Parietal lobe (tissue), 1 donor: ENCODE results near the gene KRTAP10-7. TPM values are rescaled to one million over a fixed set of nuclear protein-coding genes. Genes with fewer than 3 reads are reported as not detected.

ENCODE experiments used
- total RNA-seq: library from RNA; depleted of rRNA; stranded (reverse); fragments of >200 nt; gene quantifications from one replicate; pipeline ENCODE4 v1.2.3, GENCODE V29; 2014

The KRTAP10-7 gene, protein sequence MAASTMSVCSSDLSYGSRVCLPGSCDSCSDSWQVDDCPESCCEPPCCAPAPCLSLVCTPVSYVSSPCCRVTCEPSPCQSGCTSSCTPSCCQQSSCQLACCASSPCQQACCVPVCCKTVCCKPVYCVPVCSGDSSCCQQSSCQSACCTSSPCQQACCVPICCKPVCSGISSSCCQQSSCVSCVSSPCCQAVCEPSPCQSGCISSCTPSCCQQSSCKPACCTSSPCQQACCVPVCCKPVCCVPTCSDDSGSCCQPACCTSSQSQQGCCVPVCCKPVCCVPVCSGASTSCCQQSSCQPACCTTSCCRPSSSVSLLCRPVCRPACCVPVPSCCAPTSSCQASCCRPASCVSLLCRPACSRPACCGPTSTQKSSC
- not detected for total RNA-seq

GRCh38 chr21:44600118-44600978 lies at the start of gene KRTAP10-7:
Gene KRTAP10-7 (plus strand): TSS chr21:44600597. CDS start chr21:44600622, 25 bp downstream.

DNA sequence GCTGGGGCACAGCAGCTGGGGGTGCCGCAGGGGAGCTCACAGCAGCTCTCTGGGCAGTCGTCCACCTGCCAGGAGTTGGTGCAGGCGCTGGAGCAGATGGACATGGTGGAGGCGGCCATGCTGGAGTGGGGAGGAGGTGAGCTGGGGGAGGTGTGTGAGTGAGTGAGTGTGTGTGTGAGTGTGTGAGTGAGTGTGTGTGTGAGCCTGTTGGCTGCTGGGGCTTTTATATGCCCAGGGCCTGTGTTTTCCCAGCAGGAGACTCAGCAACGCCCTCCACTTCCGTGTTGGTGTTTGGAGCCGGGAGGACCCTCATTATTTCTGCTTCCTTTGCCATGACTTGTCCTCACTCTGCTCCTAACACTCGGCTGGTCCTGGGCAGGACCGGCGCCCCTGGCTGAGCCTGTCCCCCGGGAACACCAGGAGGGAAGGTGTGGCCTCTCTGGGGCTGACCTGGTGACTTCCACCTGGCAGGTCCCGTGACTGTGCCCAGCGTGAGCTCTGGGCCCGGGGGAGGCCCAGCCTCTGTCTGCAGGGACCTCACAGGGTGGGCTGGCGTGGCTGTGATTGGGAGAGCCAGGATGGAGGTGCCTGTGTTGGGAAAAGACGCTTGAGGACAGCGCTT lies 48.9 kb upstream of the KRTAP10-7 start, which contains the start of gene KRTAP10-2:
Gene KRTAP10-2, minus strand, starts transcription at position 166 of the 622 bp plus-strand sequence. Its CDS starts 47 bp downstream, at position 119.

GRCh38 chr21:44558695-44559094 lies 41.7 kb upstream of the KRTAP10-7 start, which contains the start of gene KRTAP10-3:
Gene KRTAP10-3 (minus strand): TSS chr21:44558795. CDS start chr21:44558715, 80 bp downstream.

DNA sequence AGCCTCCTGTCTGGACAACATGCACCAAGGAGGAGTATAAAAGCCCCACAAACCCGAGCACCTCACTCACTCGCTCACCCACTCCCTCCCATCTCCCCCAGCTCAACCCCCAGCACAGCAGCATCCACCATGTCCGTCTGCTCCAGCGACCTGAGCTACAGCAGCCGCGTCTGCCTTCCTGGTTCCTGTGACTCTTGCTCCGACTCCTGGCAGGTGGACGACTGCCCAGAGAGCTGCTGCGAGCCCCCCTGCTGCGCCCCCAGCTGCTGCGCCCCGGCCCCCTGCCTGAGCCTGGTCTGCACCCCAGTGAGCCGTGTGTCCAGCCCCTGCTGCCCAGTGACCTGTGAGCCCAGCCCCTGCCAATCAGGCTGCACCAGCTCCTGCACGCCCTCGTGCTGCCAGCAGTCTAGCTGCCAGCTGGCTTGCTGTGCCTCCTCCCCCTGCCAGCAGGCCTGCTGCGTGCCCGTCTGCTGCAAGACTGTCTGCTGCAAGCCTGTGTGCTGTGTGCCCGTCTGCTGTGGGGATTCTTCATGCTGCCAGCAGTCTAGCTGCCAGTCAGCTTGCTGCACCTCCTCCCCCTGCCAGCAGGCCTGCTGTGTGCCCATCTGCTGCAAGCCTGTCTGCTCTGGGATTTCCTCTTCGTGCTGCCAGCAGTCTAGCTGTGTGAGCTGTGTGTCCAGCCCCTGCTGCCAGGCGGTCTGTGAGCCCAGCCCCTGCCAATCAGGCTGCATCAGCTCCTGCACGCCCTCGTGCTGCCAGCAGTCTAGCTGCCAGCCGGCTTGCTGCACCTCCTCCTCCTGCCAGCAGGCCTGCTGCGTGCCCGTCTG lies 26.6 kb upstream of the KRTAP10-7 start, which contains the start of gene KRTAP10-4:
Gene KRTAP10-4, plus strand, starts transcription at position 100 of the 827 bp plus-strand sequence. Its CDS starts 30 bp downstream, at position 130.

DNA sequence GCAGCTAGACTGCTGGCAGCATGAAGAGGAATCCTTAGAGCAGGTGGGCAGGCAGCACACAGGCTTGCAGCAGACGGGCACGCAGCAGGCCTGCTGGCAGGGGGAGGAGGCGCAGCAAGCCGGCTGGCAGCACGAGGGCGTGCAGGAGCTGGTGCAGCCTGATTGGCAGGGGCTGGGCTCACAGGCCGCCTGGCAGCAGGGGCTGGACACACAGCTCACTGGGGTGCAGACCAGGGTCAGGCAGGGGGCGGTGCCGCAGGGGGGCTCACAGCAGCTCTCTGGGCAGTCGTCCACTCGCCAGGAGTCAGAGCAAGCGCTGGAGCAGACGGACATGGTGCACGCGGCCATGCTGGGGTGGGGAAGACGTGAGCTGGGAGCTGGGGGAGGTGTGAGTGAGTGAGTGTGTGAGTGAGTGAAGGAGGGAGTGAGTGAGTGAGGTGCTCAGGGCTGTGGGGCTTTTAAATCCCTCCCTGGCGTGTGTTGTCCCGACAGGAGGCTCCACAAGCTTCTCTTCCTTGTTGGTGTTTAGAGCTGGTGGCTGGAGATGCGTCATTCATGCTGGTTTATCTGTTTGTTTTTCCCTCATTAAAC lies 20.1 kb upstream of the KRTAP10-7 start, which contains the start of gene KRTAP10-5:
Gene KRTAP10-5, minus strand, starts transcription at position 374 of the 591 bp plus-strand sequence. Its CDS starts 26 bp downstream, at position 348.

GRCh38 chr21:44592446-44593311 lies 7.7 kb upstream of the KRTAP10-7 start, which contains the start of gene KRTAP10-6:
Gene KRTAP10-6 (minus strand): TSS chr21:44592505. CDS start chr21:44592484, 21 bp downstream.

DNA sequence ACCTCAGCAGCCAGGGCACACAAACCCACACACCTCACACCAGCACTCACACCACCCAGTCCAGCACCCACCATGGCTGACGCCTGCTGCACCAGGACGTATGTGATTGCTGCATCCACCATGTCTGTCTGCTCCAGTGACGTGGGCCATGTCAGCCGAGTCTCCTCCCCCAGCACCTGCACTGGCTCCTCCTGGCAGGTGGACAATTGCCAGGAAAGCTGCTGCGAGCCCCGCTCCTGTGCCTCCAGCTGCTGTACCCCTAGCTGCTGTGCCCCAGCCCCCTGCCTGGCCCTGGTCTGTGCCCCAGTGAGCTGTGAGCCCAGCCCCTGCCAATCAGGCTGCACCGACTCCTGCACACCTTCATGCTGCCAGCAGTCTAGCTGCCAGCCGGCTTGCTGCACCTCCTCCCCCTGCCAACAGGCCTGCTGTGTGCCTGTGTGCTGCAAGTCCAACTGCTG lies 11.7 kb downstream of the KRTAP10-7 start, which contains the start of gene KRTAP10-8:
Gene KRTAP10-8, plus strand, starts transcription at position 51 of the 458 bp plus-strand sequence. Its CDS starts 22 bp downstream, at position 73.

DNA sequence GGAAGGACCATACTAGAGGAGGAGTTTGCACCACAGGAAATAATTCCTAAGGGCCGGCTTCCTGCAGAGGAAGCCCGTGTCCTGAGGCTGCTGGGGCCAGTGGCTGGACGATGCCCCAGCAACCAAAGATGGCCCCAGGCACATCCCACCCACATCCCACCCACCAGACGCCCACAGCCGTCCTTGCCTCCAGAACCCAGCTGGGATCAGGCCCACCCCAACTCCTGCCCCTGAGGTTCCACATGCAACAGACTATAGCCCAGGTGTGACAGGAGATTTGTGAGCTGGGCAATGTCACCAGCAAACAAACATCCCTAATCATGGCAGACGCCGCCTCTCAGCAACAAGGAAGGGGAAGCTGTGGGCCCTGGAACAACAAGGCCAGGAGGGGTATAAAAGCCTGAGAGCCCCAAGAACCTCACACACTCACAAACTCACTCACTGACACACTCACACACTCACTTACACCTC lies 26.3 kb downstream of the KRTAP10-7 start, which contains the start of gene KRTAP10-9:
Gene KRTAP10-9, plus strand, starts transcription at position 421 of the 471 bp plus-strand sequence. CDS start 79 bp downstream, outside the sequence.

DNA sequence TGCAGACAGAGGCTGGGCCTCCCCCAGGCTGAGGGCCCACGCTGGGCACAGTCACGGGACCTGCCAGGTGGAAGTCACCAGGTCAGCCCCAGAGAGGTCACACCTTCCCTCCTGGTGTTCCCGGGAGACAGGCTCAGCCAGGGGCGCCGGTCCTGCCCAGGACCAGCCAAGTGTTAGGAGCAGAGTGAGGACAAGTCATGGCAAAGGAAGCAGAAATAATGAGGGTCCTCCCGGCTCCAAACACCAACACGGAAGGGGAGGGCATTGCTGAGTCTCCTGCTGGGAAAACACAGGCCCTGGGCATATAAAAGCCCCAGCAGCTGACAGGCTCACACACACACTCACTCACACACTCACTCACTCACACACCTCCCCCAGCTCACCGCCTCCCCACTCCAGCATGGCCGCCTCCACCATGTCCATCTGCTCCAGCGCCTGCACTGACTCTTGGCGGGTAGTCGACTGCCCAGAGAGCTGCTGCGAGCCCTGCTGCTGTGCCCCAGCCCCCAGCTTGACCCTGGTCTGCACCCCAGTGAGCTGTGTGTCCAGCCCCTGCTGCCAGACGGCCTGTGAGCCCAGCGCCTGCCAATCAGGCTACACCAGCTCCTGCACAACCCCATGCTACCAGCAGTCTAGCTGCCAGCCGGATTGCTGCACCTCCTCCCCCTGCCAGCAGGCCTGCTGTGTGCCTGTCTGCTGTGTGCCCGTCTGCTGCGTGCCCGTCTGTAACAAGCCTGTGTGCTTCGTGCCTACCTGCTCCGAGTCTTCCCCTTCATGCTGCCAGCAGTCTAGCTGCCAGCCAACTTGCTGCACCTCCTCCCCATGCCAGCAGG lies 36.8 kb downstream of the KRTAP10-7 start, which contains the start of gene KRTAP10-10:
Gene KRTAP10-10, plus strand, starts transcription at position 339 of the 833 bp plus-strand sequence. Its CDS starts 62 bp downstream, at position 401.

GRCh38 chr21:44646366-44647221 lies 46.2 kb downstream of the KRTAP10-7 start, which contains the start of gene KRTAP10-11:
Gene KRTAP10-11 (plus strand): TSS chr21:44646414. CDS start chr21:44646459, 45 bp downstream.

Other genes starting within 250 kb of the KRTAP10-7 start
- 2.8 TPM for gene TRPM2, start 247.0 kb upstream of the KRTAP10-7 start, total RNA-seq
- gene LRRC3, start 145.1 kb upstream of the KRTAP10-7 start, total RNA-seq: 13.5 TPM
- gene KRTAP10-1, start 60.4 kb upstream of the KRTAP10-7 start, total RNA-seq: not detected
- not detected for gene KRTAP10-2, start 49.1 kb upstream of the KRTAP10-7 start, total RNA-seq
- not detected for gene KRTAP10-3, start 41.8 kb upstream of the KRTAP10-7 start, total RNA-seq
- gene KRTAP10-4, start 26.9 kb upstream of the KRTAP10-7 start, total RNA-seq: not detected
- not detected for gene KRTAP10-5, start 20.0 kb upstream of the KRTAP10-7 start, total RNA-seq
- not detected for gene KRTAP10-6, start 8.1 kb upstream of the KRTAP10-7 start, total RNA-seq
- not detected for gene KRTAP10-8, start 11.5 kb downstream of the KRTAP10-7 start, total RNA-seq
- gene KRTAP10-9, start 26.5 kb downstream of the KRTAP10-7 start, total RNA-seq: not detected
- not detected for gene KRTAP10-10, start 36.8 kb downstream of the KRTAP10-7 start, total RNA-seq
- gene KRTAP10-11, start 45.8 kb downstream of the KRTAP10-7 start, total RNA-seq: not detected
- gene KRTAP12-4, start 54.1 kb downstream of the KRTAP10-7 start, total RNA-seq: not detected
- gene KRTAP12-3, start 57.3 kb downstream of the KRTAP10-7 start, total RNA-seq: not detected
- gene KRTAP12-2, start 66.3 kb downstream of the KRTAP10-7 start, total RNA-seq: not detected
- gene KRTAP12-1, start 81.6 kb downstream of the KRTAP10-7 start, total RNA-seq: not detected
- gene KRTAP10-12, start 96.6 kb downstream of the KRTAP10-7 start, total RNA-seq: not detected
- not detected for gene TSPEAR, start 111.0 kb downstream of the KRTAP10-7 start, total RNA-seq
- gene UBE2G2, start 201.2 kb downstream of the KRTAP10-7 start, total RNA-seq: 119 TPM
- 47.3 TPM for gene SUMO3, start 217.5 kb downstream of the KRTAP10-7 start, total RNA-seq